Glutamatergic neuron (in vitro differentiated cells): Measurements from ENCODE around the gene IPO7. TPM values are rescaled to one million over a fixed set of nuclear protein-coding genes. Genes with fewer than 3 reads are reported as not detected.
A peak's percentile ranks its signal among the peaks of the same experiment; 100 is the strongest.

Experiments used
- DNase-seq: peaks from one replicate; pipeline ENCODE4 v3.0.0; 2022
- H3K27ac Mint-ChIP-seq: one replicate; pipeline ENCODE4 v1.8.0; 2020; ENCODE audit warnings: mild to moderate bottlenecking, mixed read lengths, inconsistent platforms; ENCODE audit not compliant: unreplicated experiment
- H3K27me3 Mint-ChIP-seq: one replicate; pipeline ENCODE4 v1.8.0; 2020; ENCODE audit warnings: mild to moderate bottlenecking, moderate library complexity, mixed read lengths, inconsistent platforms; ENCODE audit not compliant: unreplicated experiment
- H3K36me3 Mint-ChIP-seq: one replicate; pipeline ENCODE4 v1.8.0; 2020; ENCODE audit warnings: mild to moderate bottlenecking, mixed read lengths, inconsistent platforms; ENCODE audit not compliant: unreplicated experiment
- H3K4me1 Mint-ChIP-seq: one replicate; pipeline ENCODE4 v1.8.0; 2020; ENCODE audit warnings: mild to moderate bottlenecking, low read depth, mixed read lengths, inconsistent platforms; ENCODE audit not compliant: unreplicated experiment
- H3K4me3 Mint-ChIP-seq: one replicate; pipeline ENCODE4 v1.8.0; 2020; ENCODE audit warnings: mild to moderate bottlenecking, mixed read lengths, inconsistent platforms; ENCODE audit not compliant: unreplicated experiment
- H3K9me3 Mint-ChIP-seq: one replicate; pipeline ENCODE4 v1.8.0; 2020; ENCODE audit warnings: mild to moderate bottlenecking, moderate library complexity, mixed read lengths, inconsistent platforms; ENCODE audit not compliant: unreplicated experiment
- CTCF ChIP-seq: fragments of 200-600 bp; sonication (generic); IDR thresholded peaks from one replicate; pipeline ENCODE4 v1.5.0; 2021; ENCODE audit not compliant: partially characterized antibody, unreplicated experiment
- total RNA-seq: library from RNA; stranded (reverse); fragmentation: NEBNext Ultra II Directional; extraction: Animal tissue kit (Norgen Biotek cat#: 25700); gene quantifications from one replicate; pipeline ENCODE4 v1.2.1, GENCODE V29; 2021; ENCODE audit not compliant: unreplicated experiment

IPO7 gene
- total RNA-seq, 1 donor from 2014 or later: 72.9 TPM

- DNase-seq: peak; percentile 94
- peak overlapping the region; percentile 98 for H3K27ac Mint-ChIP-seq
- H3K9me3 Mint-ChIP-seq: peaks cover 16% of the 10 kb centered on the region
- peaks cover 4% of the 10 kb centered on the region for H3K27me3 Mint-ChIP-seq
- peaks cover 8% of the 10 kb centered on the region for H3K4me1 Mint-ChIP-seq
- H3K36me3 Mint-ChIP-seq: no peaks in the 10 kb centered on the region
- no peak for TF ChIP-seq CTCF
- peak overlapping the region; percentile 98 for H3K4me3 Mint-ChIP-seq
Observed at GRCh38 chr11:9461063-9461759, 76.8 kb downstream of the IPO7 start.

- no peak for DNase-seq
- peaks cover 8% of the 10 kb centered on the region for H3K4me1 Mint-ChIP-seq
- no peak for TF ChIP-seq CTCF
Observed at GRCh38 chr11:9461760-9462134, 77.3 kb downstream of the IPO7 start.

GRCh38 chr11:9462172-9462799 lies 77.8 kb downstream of the IPO7 start:
- peaks cover 8% of the 10 kb centered on the region for H3K4me1 Mint-ChIP-seq
- H3K9me3 Mint-ChIP-seq: peaks cover 16% of the 10 kb centered on the region
- peaks cover 4% of the 10 kb centered on the region for H3K27me3 Mint-ChIP-seq
- peak overlapping the region; percentile 92 for H3K4me3 Mint-ChIP-seq
- no peaks in the 10 kb centered on the region for H3K36me3 Mint-ChIP-seq
- TF ChIP-seq CTCF: no peak
- H3K27ac Mint-ChIP-seq: peak overlapping the region; percentile 98
- no peak for DNase-seq

More at GRCh38 chr11:9461760-9462134, 77.3 kb downstream of the IPO7 start:
- Mint-ChIP-seq H3K27me3 (peaks cover 4% of the 10 kb centered on the region), H3K4me3 (peak overlapping the region; percentile 92), H3K27ac (peak overlapping the region; percentile 98), H3K9me3 (peaks cover 16% of the 10 kb centered on the region), H3K36me3 (no peaks in the 10 kb centered on the region)

GRCh38 chr11:9462806-9463537 lies 78.5 kb downstream of the IPO7 start:
- H3K36me3 Mint-ChIP-seq: no peaks in the 10 kb centered on the region
- H3K27me3 Mint-ChIP-seq: peaks cover 4% of the 10 kb centered on the region
- TF ChIP-seq CTCF: no peak
- peaks cover 16% of the 10 kb centered on the region for H3K9me3 Mint-ChIP-seq
- peaks cover 8% of the 10 kb centered on the region for H3K4me1 Mint-ChIP-seq
- H3K4me3 Mint-ChIP-seq: peak overlapping the region; percentile 87
- DNase-seq: no peak
- peak overlapping the region; percentile 83 for H3K27ac Mint-ChIP-seq
